MCF 10A (cell line): ENCODE data around the gene SRCIN1. TPM values are rescaled to one million over a fixed set of nuclear protein-coding genes. Genes with fewer than 3 reads are reported as not detected.

ENCODE experiments used
- BruUV-seq: library from RNA; stranded (reverse); fragments of 400-500 nt; replicated peaks from 2 replicates; lab custom pipeline; 2021; lab: Mats Ljungman, UMichigan
- CTCF ChIA-PET: fragments of 300-600 bp; sonication (Branson Sonifier 250); formaldehyde crosslinking; extraction: SDS; loops from one replicate; lab custom pipeline; 2021; ENCODE audit warnings: antibody characterized with exemption, inconsistent platforms; lab: Yijun Ruan, JAX
- POLR2A ChIA-PET: fragments of 300-600, 350-650 bp; sonication (Branson Sonifier 250); formaldehyde crosslinking; extraction: SDS; loops from one replicate; lab custom pipeline; 2020; ENCODE audit warnings: antibody characterized with exemption, inconsistent platforms; lab: Yijun Ruan, JAX
- DNase-seq: peaks from one replicate; pipeline ENCODE4 v3.0.0-alpha.2; 2018; ENCODE audit not compliant: unreplicated experiment
- H3K27ac Mint-ChIP-seq: one replicate; pipeline ENCODE4 v1.8.0; 2022; ENCODE audit warnings: mild to moderate bottlenecking, low read depth, mixed read lengths; ENCODE audit not compliant: unreplicated experiment
- H3K27me3 Mint-ChIP-seq: one replicate; pipeline ENCODE4 v1.8.0; 2022; ENCODE audit warnings: mixed read lengths; ENCODE audit not compliant: insufficient read depth, unreplicated experiment
- H3K36me3 Mint-ChIP-seq: one replicate; pipeline ENCODE4 v1.8.0; 2022; ENCODE audit warnings: mild to moderate bottlenecking, moderate library complexity, mixed read lengths; ENCODE audit not compliant: insufficient read depth, unreplicated experiment
- H3K4me1 Mint-ChIP-seq: one replicate; pipeline ENCODE4 v1.8.0; 2022; ENCODE audit warnings: mixed read lengths; ENCODE audit not compliant: insufficient read depth, unreplicated experiment
- H3K4me3 Mint-ChIP-seq: one replicate; pipeline ENCODE4 v1.8.0; 2022; ENCODE audit warnings: mild to moderate bottlenecking, moderate library complexity, mixed read lengths; ENCODE audit not compliant: unreplicated experiment
- H3K9me3 Mint-ChIP-seq: one replicate; pipeline ENCODE4 v1.8.0; 2022; ENCODE audit warnings: mixed read lengths; ENCODE audit not compliant: unreplicated experiment
- intact Hi-C: fragments of 100-400 bp; cut with micrococcal nuclease; formaldehyde crosslinking; loops from 2 replicates; pipeline ENCODE4 v1.14.1; 2022
- total RNA-seq: library from RNA; stranded (reverse); gene quantifications from 2 replicates; pipeline ENCODE4 v1.2.3, GENCODE V29; 2022
- TF ChIP-seq, protein P1 (sequence below): fragments of 200-600 bp; IDR thresholded peaks from one replicate; pipeline ENCODE4 v1.8.0; 2022; ENCODE audit warnings: antibody characterized with exemption, mild to moderate bottlenecking; ENCODE audit not compliant: unreplicated experiment

The SRCIN1 gene
- total RNA-seq, 1 experiment from 2014 or later, result 5.7 TPM

- no peak overlapping the region for H3K4me3 Mint-ChIP-seq
- H3K27ac Mint-ChIP-seq, result no peak overlapping the region
- H3K4me1 Mint-ChIP-seq, result no peaks in the 10 kb centered on the region
- intact Hi-C loops, result no loop called here
- peaks cover 15% of the 10 kb centered on the region for H3K27me3 Mint-ChIP-seq
- ChIA-PET POLR2A (no interaction called here), CTCF (no interaction called here)
- DNase-seq, result no peak
- TF ChIP-seq, protein P1, sequence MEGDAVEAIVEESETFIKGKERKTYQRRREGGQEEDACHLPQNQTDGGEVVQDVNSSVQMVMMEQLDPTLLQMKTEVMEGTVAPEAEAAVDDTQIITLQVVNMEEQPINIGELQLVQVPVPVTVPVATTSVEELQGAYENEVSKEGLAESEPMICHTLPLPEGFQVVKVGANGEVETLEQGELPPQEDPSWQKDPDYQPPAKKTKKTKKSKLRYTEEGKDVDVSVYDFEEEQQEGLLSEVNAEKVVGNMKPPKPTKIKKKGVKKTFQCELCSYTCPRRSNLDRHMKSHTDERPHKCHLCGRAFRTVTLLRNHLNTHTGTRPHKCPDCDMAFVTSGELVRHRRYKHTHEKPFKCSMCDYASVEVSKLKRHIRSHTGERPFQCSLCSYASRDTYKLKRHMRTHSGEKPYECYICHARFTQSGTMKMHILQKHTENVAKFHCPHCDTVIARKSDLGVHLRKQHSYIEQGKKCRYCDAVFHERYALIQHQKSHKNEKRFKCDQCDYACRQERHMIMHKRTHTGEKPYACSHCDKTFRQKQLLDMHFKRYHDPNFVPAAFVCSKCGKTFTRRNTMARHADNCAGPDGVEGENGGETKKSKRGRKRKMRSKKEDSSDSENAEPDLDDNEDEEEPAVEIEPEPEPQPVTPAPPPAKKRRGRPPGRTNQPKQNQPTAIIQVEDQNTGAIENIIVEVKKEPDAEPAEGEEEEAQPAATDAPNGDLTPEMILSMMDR, result no peak
- H3K9me3 Mint-ChIP-seq, result no peaks in the 10 kb centered on the region
- BruUV-seq, result no TSS peak
- no peaks in the 10 kb centered on the region for H3K36me3 Mint-ChIP-seq
Measured at GRCh38 chr17:38544839-38545209, 60.9 kb downstream of the SRCIN1 start.

DNA sequence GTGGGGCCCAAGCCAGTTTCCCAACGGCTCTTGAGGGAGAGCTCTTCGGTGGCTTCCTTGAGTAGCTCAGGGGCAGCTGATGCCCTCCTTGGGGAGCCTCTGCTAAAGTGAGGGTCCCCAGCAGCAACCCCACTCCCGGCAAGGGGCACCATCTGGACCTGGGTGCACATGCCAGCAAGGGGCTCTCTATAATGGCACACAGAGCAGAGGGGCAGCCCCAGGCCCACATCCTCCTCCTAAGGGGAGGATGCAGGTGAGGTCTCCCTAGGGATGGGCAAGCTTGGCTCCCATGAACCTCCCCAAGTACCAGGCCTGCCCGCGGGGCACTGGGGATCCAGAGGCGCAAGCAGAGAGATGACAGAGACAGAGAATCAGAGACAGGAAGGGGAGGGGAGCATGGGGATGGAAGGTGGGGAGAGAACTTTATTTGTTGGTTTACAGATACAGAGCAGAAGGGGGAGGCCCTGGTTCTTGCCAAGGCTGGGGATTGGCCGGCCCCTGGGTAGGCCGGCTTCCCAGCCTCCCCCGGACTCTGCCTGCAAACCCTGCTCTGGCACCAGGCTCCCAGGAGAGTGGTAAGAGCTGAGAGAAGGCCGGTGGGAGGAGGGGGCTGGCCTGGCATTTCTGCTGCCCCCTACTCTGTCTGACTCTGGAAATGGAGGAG, 61.4 kb downstream of the SRCIN1 start:
- Mint-ChIP-seq H3K4me3 (no peak overlapping the region), H3K4me1 (no peaks in the 10 kb centered on the region), H3K27ac (no peak overlapping the region), H3K9me3 (no peaks in the 10 kb centered on the region), H3K36me3 (no peaks in the 10 kb centered on the region), H3K27me3 (peaks cover 15% of the 10 kb centered on the region)
- TF ChIP-seq, protein P1, result no peak
- ChIA-PET POLR2A (interaction anchor here (0.6 kb wide), 1 partner anchor 8 kb away, joined by 3 read pairs; no protein-coding TSS in a partner anchor), CTCF (no interaction called here)
- no peak for DNase-seq
- intact Hi-C loops, result no loop called here
- BruUV-seq, result no TSS peak

GRCh38 chr17:38543403-38544174, 62.2 kb downstream of the SRCIN1 start:
- no peaks in the 10 kb centered on the region for H3K36me3 Mint-ChIP-seq
- H3K9me3 Mint-ChIP-seq, result no peaks in the 10 kb centered on the region
- intact Hi-C loops, result no loop called here
- peaks cover 15% of the 10 kb centered on the region for H3K27me3 Mint-ChIP-seq
- H3K4me1 Mint-ChIP-seq, result no peaks in the 10 kb centered on the region
- BruUV-seq, result no TSS peak
- POLR2A ChIA-PET, result interaction anchor here (0.6 to 1.5 kb wide), 2 partner anchors 9 to 15 kb away, joined by 3 read pairs; no protein-coding TSS in a partner anchor
- H3K27ac Mint-ChIP-seq, result no peak overlapping the region
- H3K4me3 Mint-ChIP-seq, result no peak overlapping the region
- DNase-seq, result no peak
- TF ChIP-seq, protein P1, result no peak
- CTCF ChIA-PET, result interaction anchor here (0.7 kb wide), 1 partner anchor 17 kb away, joined by 3 read pairs; no protein-coding TSS in a partner anchor

GRCh38 chr17:38542286-38542685, 63.5 kb downstream of the SRCIN1 start:
- Mint-ChIP-seq H3K9me3 (no peaks in the 10 kb centered on the region), H3K4me3 (no peak overlapping the region), H3K27ac (no peak overlapping the region), H3K4me1 (no peaks in the 10 kb centered on the region), H3K36me3 (no peaks in the 10 kb centered on the region), H3K27me3 (peaks cover 15% of the 10 kb centered on the region)
- CTCF ChIA-PET, result interaction anchor here (0.9 kb wide), 1 partner anchor 128 kb away, joined by 6 read pairs; no protein-coding TSS in a partner anchor
- POLR2A ChIA-PET, result interaction anchor here (0.7 to 1.5 kb wide), 2 partner anchors 16 to 66 kb away, joined by 3 read pairs; no protein-coding TSS in a partner anchor
- BruUV-seq, result no TSS peak
- intact Hi-C loops, result no loop called here
- DNase-seq, result no peak
- TF ChIP-seq, protein P1, result no peak
